ENCODE measurements around the gene YPEL5. TPM values are rescaled to one million over a fixed set of nuclear protein-coding genes. Genes with fewer than 3 reads are reported as not detected.
A peak's percentile ranks its signal among the peaks of the same experiment; 100 is the strongest.

The YPEL5 gene
- total RNA-seq, 1 experiment from 2014 or later: 225 TPM

- no peak for DNase-seq (ENCODE audit: low spot score)
- H3K27me3 ChIP-seq (replicated peaks; ENCODE audit: insufficient read depth, low read depth, low read length, poor library complexity): no peaks in the 10 kb centered on the region
- peaks cover 28% of the 10 kb centered on the region for H3K4me1 ChIP-seq (ENCODE audit: insufficient read depth, low read length, poor library complexity, severe bottlenecking)
- POLR2A ChIA-PET (ENCODE audit: low non-redundant PET): no interaction called here
- peak overlapping the region; percentile 86 for H3K4me3 ChIP-seq (ENCODE audit: low read depth, low read length, poor library complexity, severe bottlenecking)
- BruUV-seq (replicated peaks): no TSS peak
- H3K36me3 ChIP-seq (ENCODE audit: insufficient read depth, low read length, poor library complexity, severe bottlenecking): peaks cover 38% of the 10 kb centered on the region
- no peaks in the 10 kb centered on the region for H3K9me3 ChIP-seq (ENCODE audit: low read depth, low read length, poor library complexity, severe bottlenecking)
- peak overlapping the region; percentile 92 for H3K27ac ChIP-seq (ENCODE audit: low read depth, low read length, poor library complexity, severe bottlenecking)
- TF ChIP-seq, protein P1, sequence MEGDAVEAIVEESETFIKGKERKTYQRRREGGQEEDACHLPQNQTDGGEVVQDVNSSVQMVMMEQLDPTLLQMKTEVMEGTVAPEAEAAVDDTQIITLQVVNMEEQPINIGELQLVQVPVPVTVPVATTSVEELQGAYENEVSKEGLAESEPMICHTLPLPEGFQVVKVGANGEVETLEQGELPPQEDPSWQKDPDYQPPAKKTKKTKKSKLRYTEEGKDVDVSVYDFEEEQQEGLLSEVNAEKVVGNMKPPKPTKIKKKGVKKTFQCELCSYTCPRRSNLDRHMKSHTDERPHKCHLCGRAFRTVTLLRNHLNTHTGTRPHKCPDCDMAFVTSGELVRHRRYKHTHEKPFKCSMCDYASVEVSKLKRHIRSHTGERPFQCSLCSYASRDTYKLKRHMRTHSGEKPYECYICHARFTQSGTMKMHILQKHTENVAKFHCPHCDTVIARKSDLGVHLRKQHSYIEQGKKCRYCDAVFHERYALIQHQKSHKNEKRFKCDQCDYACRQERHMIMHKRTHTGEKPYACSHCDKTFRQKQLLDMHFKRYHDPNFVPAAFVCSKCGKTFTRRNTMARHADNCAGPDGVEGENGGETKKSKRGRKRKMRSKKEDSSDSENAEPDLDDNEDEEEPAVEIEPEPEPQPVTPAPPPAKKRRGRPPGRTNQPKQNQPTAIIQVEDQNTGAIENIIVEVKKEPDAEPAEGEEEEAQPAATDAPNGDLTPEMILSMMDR (conservative IDR thresholded peaks at IDR 0.05; ENCODE audit: low read depth, low read length): no peak
- no peak for TF ChIP-seq EZH2 (IDR thresholded peaks at IDR 0.05; ENCODE audit: borderline replicate concordance, low read depth, low read length, poor library complexity, severe bottlenecking)
- intact Hi-C loops (cut with micrococcal nuclease; ENCODE audit: unreplicated experiment): no loop called here
- CTCF ChIA-PET: interaction anchor here (0.7 to 1.2 kb wide), 2 partner anchors 17 to 1110 kb away, joined by 5 to 12 read pairs; no protein-coding TSS in a partner anchor
Observed at GRCh38 chr2:30147196-30147714, 448 bp downstream of the YPEL5 start.

DNA sequence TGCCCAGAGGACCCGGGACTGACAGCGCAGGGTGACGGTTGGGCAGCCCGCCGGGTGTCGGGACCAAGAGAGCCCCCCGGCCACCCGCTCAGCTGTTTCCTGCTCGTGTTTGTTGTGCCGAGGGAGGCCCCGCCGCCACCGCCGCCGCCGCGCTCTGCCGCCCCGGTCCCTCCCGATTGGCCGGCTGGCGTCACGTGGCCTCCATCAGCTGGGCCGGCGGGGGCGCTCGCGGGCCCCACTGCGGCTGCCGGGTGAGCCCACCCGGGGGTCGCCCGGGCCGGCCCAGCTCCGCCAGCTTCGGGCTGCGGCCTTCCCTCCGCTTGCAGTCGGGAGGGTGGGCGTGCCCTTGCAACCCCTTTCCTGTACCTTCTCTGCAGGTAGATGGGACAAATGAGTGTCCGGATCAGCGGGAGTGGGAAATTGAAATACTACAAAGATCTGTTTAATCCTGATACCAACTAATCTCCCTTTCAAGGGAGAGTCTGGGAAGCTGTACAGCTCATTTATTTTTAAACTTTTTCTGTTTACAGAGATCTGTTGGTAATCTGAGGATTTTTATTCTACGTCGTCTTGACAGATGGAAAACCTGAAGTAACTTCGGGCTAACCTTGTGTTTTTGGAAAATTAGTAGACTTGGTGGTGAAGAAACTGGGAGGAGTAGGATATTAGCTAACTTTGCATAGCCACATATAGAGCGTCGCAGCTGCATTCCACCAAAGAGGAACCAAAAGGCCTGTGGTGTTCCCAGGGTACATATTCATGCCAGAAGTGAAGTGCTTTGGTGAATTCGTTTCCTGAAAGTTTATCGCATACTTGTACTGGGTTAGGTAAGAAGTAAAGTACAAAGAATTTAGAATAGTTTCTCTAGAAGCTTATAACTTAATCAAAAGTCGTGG, 1.2 kb downstream of the YPEL5 start:
- no peaks in the 10 kb centered on the region for H3K9me3 ChIP-seq (ENCODE audit: low read depth, low read length, poor library complexity, severe bottlenecking)
- BruUV-seq (replicated peaks): no TSS peak
- no peak for TF ChIP-seq EZH2 (IDR thresholded peaks at IDR 0.05; ENCODE audit: borderline replicate concordance, low read depth, low read length, poor library complexity, severe bottlenecking)
- TF ChIP-seq, protein P1 (conservative IDR thresholded peaks at IDR 0.05; ENCODE audit: low read depth, low read length): peak; percentile 45; the same call in 1 of the 2 replicates
- CTCF ChIA-PET: interaction anchor here (0.7 to 1.2 kb wide), 3 partner anchors 17 to 1109 kb away, joined by 3 to 12 read pairs (median 5); no protein-coding TSS in a partner anchor
- intact Hi-C loops (cut with micrococcal nuclease; ENCODE audit: unreplicated experiment): no loop called here
- POLR2A ChIA-PET (ENCODE audit: low non-redundant PET): interaction anchor here (0.6 kb wide), 1 partner anchor 299 kb away, joined by 3 read pairs; the partner anchor contains the start of gene LCLAT1
- H3K27me3 ChIP-seq (replicated peaks; ENCODE audit: insufficient read depth, low read depth, low read length, poor library complexity): no peaks in the 10 kb centered on the region
- DNase-seq (ENCODE audit: low spot score): peak; percentile 89
- H3K27ac ChIP-seq (ENCODE audit: low read depth, low read length, poor library complexity, severe bottlenecking): peak overlapping the region; percentile 92
- peak overlapping the region; percentile 86 for H3K4me3 ChIP-seq (ENCODE audit: low read depth, low read length, poor library complexity, severe bottlenecking)
- peaks cover 43% of the 10 kb centered on the region for H3K36me3 ChIP-seq (ENCODE audit: insufficient read depth, low read length, poor library complexity, severe bottlenecking)
- H3K4me1 ChIP-seq (ENCODE audit: insufficient read depth, low read length, poor library complexity, severe bottlenecking): peaks cover 28% of the 10 kb centered on the region

- Histone ChIP-seq H3K36me3 (ENCODE audit: insufficient read depth, low read length, poor library complexity, severe bottlenecking) (peaks cover 49% of the 10 kb centered on the region), H3K9me3 (ENCODE audit: low read depth, low read length, poor library complexity, severe bottlenecking) (no peaks in the 10 kb centered on the region), H3K27ac (ENCODE audit: low read depth, low read length, poor library complexity, severe bottlenecking) (peak overlapping the region; percentile 92), H3K4me3 (ENCODE audit: low read depth, low read length, poor library complexity, severe bottlenecking) (peak overlapping the region; percentile 86), H3K4me1 (ENCODE audit: insufficient read depth, low read length, poor library complexity, severe bottlenecking) (peaks cover 28% of the 10 kb centered on the region), H3K27me3 (replicated peaks; ENCODE audit: insufficient read depth, low read depth, low read length, poor library complexity) (no peaks in the 10 kb centered on the region)
- TF ChIP-seq EZH2 (IDR thresholded peaks at IDR 0.05; ENCODE audit: borderline replicate concordance, low read depth, low read length, poor library complexity, severe bottlenecking): no peak
- TF ChIP-seq, protein P1 (conservative IDR thresholded peaks at IDR 0.05; ENCODE audit: low read depth, low read length): no peak
- DNase-seq (ENCODE audit: low spot score): no peak
- BruUV-seq (replicated peaks): no TSS peak
- ChIA-PET POLR2A (ENCODE audit: low non-redundant PET) (interaction anchor here (0.6 kb wide), 1 partner anchor 298 kb away, joined by 3 read pairs; the partner anchor contains the start of gene LCLAT1), CTCF (interaction anchor here (0.5 to 3.4 kb wide), 3 partner anchors 16 to 55 kb away, joined by 7 to 16 read pairs (median 12); no protein-coding TSS in a partner anchor)
- intact Hi-C loops (cut with micrococcal nuclease; ENCODE audit: unreplicated experiment): no loop called here
Observed at GRCh38 chr2:30148850-30149249, 2.0 kb downstream of the YPEL5 start.

Measured in A673 (cell line).